Endodermal cell (in vitro differentiated cells): ENCODE results near the gene CASP9. TPM values are rescaled to one million over a fixed set of nuclear protein-coding genes. Genes with fewer than 3 reads are reported as not detected.

ENCODE experiments used
- DNase-seq: peaks from one replicate; pipeline ENCODE4 v3.0.0-alpha.2; 2017
- H3K27ac ChIP-seq: 2 replicates; pipeline ENCODE4 v1.5.1; 2013; ENCODE audit warnings: mild to moderate bottlenecking, low read depth, low read length, moderate library complexity
- H3K27me3 ChIP-seq: 2 replicates; pipeline ENCODE4 v1.6.1; 2013; ENCODE audit warnings: mild to moderate bottlenecking, low read length, moderate library complexity; ENCODE audit not compliant: insufficient read depth, control insufficient read depth, poor library complexity, severe bottlenecking
- H3K36me3 ChIP-seq: 2 replicates; pipeline ENCODE4 v1.7.0; 2013; ENCODE audit warnings: mild to moderate bottlenecking, low read length, moderate library complexity; ENCODE audit not compliant: control insufficient read depth, insufficient read depth
- H3K4me1 ChIP-seq: one replicate; pipeline ENCODE4 v1.7.0; 2013; ENCODE audit warnings: low read length; ENCODE audit not compliant: control insufficient read depth, insufficient read depth
- H3K4me3 ChIP-seq: 2 replicates; pipeline ENCODE4 v1.5.1; 2013; ENCODE audit warnings: mild to moderate bottlenecking, low read length, moderate library complexity
- H3K9ac ChIP-seq: 2 replicates; pipeline ENCODE4 v1.6.1; 2013; ENCODE audit warnings: mild to moderate bottlenecking, low read length, moderate library complexity; ENCODE audit not compliant: poor library complexity, severe bottlenecking; ENCODE audit errors: extremely low read depth
- H3K9me3 ChIP-seq: 2 replicates; pipeline ENCODE4 v1.6.1; 2013; ENCODE audit warnings: mild to moderate bottlenecking, low read length, moderate library complexity; ENCODE audit not compliant: control insufficient read depth
- H3K27ac Mint-ChIP-seq: 2 replicates; pipeline ENCODE4 v1.8.0; 2020; ENCODE audit warnings: mixed read lengths
- H3K27me3 Mint-ChIP-seq: 2 replicates; pipeline ENCODE4 v1.8.0; 2021; ENCODE audit warnings: mild to moderate bottlenecking, mixed read lengths; ENCODE audit not compliant: insufficient read depth
- H3K36me3 Mint-ChIP-seq: 2 replicates; pipeline ENCODE4 v1.8.0; 2020; ENCODE audit warnings: low read depth, mixed read lengths
- H3K4me1 Mint-ChIP-seq: 2 replicates; pipeline ENCODE4 v1.8.0; 2020; ENCODE audit warnings: mixed read lengths
- H3K4me3 Mint-ChIP-seq: 2 replicates; pipeline ENCODE4 v1.8.0; 2020; ENCODE audit warnings: mild to moderate bottlenecking, moderate library complexity, mixed read lengths
- H3K9me3 Mint-ChIP-seq: 2 replicates; pipeline ENCODE4 v1.8.0; 2020; ENCODE audit warnings: mild to moderate bottlenecking, mixed read lengths
- WGBS, 2 experiments: methylation state at CpG; one replicate each; pipeline versions ENCODE4 v1.1.5 to v1.1.7; 2013; ENCODE audit warnings: missing lambda C conversion rate in 2 of 2, mixed read lengths in 1 of 2; ENCODE audit not compliant: insufficient coverage in 1 of 2, insufficient read length in 1 of 2; 5-methylcytosine and 5-hydroxymethylcytosine counted together
- total RNA-seq, 2 donors: library from RNA; stranded (reverse); fragmentation: NEBNext Ultra II Directional in 1 of 2; extraction: Animal tissue kit (Norgen Biotek cat#: 25700) in 1 of 2; gene quantifications; 2 replicates in 1 of 2; 3 replicates in 1 of 2; pipeline ENCODE4 v1.2.1, GENCODE V29; 2021
- TF ChIP-seq, protein P1 (sequence below): fragments of 200-600 bp; sonication (generic); conservative IDR thresholded peaks from 2 replicates; pipeline ENCODE4 v1.5.0; 2021; ENCODE audit warnings: antibody characterized with exemption, mild to moderate bottlenecking

Gene CASP9
- total RNA-seq, 2 donors from 2014 or later, result 15.5 to 16.1 TPM

DNA sequence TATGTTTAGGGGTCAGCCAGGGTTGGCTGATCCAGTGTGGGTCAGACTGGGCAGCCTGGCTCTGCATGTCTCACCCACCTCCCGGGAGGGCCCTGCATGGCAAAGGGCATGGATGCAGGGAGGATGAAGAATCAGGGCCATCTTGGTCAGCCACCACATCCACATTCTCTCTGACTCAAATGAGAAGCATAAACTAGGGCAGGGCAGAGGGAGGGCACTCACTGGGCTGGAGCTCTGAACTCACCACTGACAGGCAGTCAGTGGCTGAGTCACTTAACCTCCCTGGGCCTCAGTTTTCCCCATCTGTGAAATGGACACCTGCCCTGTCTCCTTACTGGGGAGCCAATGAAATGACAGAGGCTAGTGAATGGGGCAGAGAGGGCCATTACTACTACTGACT is 71.8 kb downstream of the CASP9 start:
- no peak overlapping the region for H3K27ac ChIP-seq
- DNase-seq, result no peak
- H3K9ac ChIP-seq, result no peak overlapping the region
- Mint-ChIP-seq H3K27ac (no peak overlapping the region), H3K27me3 (no peaks in the 10 kb centered on the region), H3K9me3 (peaks cover 5% of the 10 kb centered on the region), H3K4me1 (peaks cover 9% of the 10 kb centered on the region), H3K4me3 (no peak overlapping the region), H3K36me3 (no peaks in the 10 kb centered on the region)
- H3K27me3 ChIP-seq, result no peaks in the 10 kb centered on the region
- WGBS, 2 experiments, result 92% methylated on average over 1 of the region's 1 CpG; no CpG with 5 or more reads in 1 of the 2 experiments
- H3K36me3 ChIP-seq, result no peaks in the 10 kb centered on the region
- no peaks in the 10 kb centered on the region for H3K4me1 ChIP-seq
- no peaks in the 10 kb centered on the region for H3K9me3 ChIP-seq
- TF ChIP-seq, protein P1, sequence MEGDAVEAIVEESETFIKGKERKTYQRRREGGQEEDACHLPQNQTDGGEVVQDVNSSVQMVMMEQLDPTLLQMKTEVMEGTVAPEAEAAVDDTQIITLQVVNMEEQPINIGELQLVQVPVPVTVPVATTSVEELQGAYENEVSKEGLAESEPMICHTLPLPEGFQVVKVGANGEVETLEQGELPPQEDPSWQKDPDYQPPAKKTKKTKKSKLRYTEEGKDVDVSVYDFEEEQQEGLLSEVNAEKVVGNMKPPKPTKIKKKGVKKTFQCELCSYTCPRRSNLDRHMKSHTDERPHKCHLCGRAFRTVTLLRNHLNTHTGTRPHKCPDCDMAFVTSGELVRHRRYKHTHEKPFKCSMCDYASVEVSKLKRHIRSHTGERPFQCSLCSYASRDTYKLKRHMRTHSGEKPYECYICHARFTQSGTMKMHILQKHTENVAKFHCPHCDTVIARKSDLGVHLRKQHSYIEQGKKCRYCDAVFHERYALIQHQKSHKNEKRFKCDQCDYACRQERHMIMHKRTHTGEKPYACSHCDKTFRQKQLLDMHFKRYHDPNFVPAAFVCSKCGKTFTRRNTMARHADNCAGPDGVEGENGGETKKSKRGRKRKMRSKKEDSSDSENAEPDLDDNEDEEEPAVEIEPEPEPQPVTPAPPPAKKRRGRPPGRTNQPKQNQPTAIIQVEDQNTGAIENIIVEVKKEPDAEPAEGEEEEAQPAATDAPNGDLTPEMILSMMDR, result no peak
- H3K4me3 ChIP-seq, result no peak overlapping the region

DNA sequence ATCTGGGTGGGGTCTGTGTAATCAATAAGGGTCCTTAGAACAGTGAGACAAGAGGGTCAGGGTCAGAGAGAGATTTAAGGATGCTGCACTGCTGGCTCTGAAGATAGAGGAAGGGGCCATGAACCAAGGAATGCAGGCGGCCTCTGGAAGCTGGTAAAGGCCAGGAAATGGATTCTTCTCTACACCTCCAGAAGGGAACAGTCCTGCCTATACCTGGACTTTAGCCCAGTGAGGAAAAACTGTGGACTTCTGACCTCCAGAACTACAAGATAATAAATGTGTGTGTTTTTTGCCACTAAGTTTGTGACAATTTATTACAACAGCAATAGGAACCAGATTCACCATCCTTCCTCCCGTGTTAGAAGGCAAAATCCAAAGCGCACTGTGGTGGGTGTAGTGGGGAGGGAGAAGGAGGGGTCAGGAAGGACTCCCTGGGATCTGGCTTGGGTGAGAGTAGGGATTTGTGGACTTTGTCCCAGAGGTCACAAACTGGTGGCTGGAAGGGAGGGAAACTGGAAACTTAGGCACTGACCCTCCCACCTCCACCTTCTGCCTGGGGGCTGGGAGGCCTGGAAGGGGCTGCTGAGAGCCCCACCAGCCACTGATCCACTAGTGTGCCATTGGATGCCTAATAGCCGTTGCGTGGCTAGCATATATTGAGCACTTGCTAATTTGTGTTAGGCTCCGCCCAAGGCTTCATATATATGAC is 72.8 kb downstream of the CASP9 start:
- no peaks in the 10 kb centered on the region for H3K36me3 ChIP-seq
- DNase-seq, result no peak
- Mint-ChIP-seq H3K27ac (no peak overlapping the region), H3K4me1 (peaks cover 5% of the 10 kb centered on the region), H3K36me3 (no peaks in the 10 kb centered on the region), H3K4me3 (no peak overlapping the region), H3K27me3 (no peaks in the 10 kb centered on the region), H3K9me3 (peaks cover 5% of the 10 kb centered on the region)
- TF ChIP-seq, protein P1, result no peak
- no peak overlapping the region for H3K4me3 ChIP-seq
- H3K27ac ChIP-seq, result no peak overlapping the region
- no peaks in the 10 kb centered on the region for H3K4me1 ChIP-seq
- no peaks in the 10 kb centered on the region for H3K27me3 ChIP-seq
- WGBS, 2 experiments, result 96 to 97% methylated on average over 3 to 6 of the region's 6 CpGs
- no peak overlapping the region for H3K9ac ChIP-seq
- no peaks in the 10 kb centered on the region for H3K9me3 ChIP-seq

DNA sequence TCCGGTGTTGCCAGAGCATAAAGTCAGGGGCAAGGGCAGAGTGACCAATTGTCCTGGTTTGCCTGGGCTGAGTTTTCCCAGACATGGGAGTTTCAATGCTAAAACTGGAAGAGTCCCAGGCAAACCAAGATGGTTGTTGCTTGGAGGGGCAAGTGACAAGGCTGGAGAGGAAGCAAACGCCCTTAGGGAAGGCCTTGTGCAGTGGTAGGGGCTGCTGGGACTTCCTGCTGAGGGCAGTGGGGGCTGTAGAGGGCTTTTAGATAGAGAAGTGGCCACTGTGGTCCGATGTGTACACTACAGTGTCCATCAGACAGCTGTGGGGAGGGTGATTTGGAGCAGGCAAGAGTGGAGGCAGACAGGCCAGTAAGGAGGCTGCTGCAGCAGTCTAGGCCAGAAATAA is 74.4 kb downstream of the CASP9 start:
- TF ChIP-seq, protein P1, result no peak
- Mint-ChIP-seq H3K27me3 (no peaks in the 10 kb centered on the region), H3K36me3 (no peaks in the 10 kb centered on the region), H3K9me3 (peaks cover 5% of the 10 kb centered on the region), H3K4me3 (no peak overlapping the region), H3K27ac (no peak overlapping the region), H3K4me1 (no peaks in the 10 kb centered on the region)
- no peaks in the 10 kb centered on the region for H3K9me3 ChIP-seq
- no peak overlapping the region for H3K4me3 ChIP-seq
- WGBS, 2 experiments, result 90% methylated on average over 3 of the region's 3 CpGs
- H3K4me1 ChIP-seq, result no peaks in the 10 kb centered on the region
- no peak for DNase-seq
- H3K9ac ChIP-seq, result no peak overlapping the region
- H3K36me3 ChIP-seq, result no peaks in the 10 kb centered on the region
- no peaks in the 10 kb centered on the region for H3K27me3 ChIP-seq
- no peak overlapping the region for H3K27ac ChIP-seq
